Fibroblast of lung (primary cell): ENCODE measurements around the gene KRT15.

Source experiments
- CTCF ChIP-seq, 2 donors: IDR thresholded peaks in 1 of 2; conservative IDR thresholded peaks in 1 of 2; 1 replicate in 1 of 2; 2 replicates in 1 of 2; pipeline ENCODE4 v1.5.1; 2011 to 2012; ENCODE audit warnings: low read length in 2 of 2, control low read depth in 1 of 2, inconsistent platforms in 1 of 2, low read depth in 1 of 2, mild to moderate bottlenecking in 1 of 2
- EZH2 ChIP-seq: IDR thresholded peaks from 2 replicates; pipeline ENCODE4 v1.5.1; 2012; ENCODE audit warnings: low read length, control low read depth, mild to moderate bottlenecking; ENCODE audit errors: missing control alignments

DNA sequence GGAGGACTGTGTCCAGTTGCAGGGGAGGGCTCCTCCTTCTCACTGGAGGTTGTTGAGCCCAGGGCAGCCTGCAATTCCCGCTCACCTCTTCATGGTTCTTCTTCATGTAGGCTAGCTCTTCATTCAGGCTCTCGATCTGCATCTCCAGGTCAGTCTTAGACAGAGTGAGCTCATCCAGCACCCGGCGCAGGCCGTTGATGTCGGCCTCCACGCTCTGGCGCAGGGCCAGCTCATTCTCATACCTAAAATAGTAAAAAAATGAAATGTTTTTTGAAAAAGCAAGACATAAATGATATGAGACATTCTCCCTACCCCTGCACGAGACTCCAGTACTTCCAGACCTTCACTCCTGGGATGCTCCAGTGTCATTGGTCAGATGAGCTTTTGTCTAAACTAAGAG is 15.5 kb downstream of the KRT15 start:
- TF ChIP-seq CTCF (conservative IDR thresholded peaks at IDR 0.05 in 1 of 2, IDR thresholded peaks at IDR 0.05 in 1 of 2; ENCODE audit: low read depth in 1 of 2, low read length in 2 of 2) (no peak), EZH2 (no peak)
